K562 (cell line): Measurements from ENCODE around the gene TSPAN14. TPM values are rescaled to one million over a fixed set of nuclear protein-coding genes. Genes with fewer than 3 reads are reported as not detected.
A peak's percentile ranks its signal among the peaks of the same experiment; 100 is the strongest.

Experiments
- ATAC-seq: fragments of 200-7000 bp; cut with Tn5 transposase; 3 replicates; pipeline ENCODE4 v1.9.1; 2020; ENCODE audit warnings: moderate library complexity
- BruUV-seq: library from RNA; stranded (reverse); fragments of 400-500 nt; replicated peaks from 2 replicates; lab custom pipeline; 2021; lab: Mats Ljungman, UMichigan
- CTCF ChIA-PET: fragments of 300-600 bp; formaldehyde crosslinking; extraction: SDS; loops from one replicate; lab custom pipeline; 2021; ENCODE audit warnings: low intra/inter-chr PET ratio; lab: Yijun Ruan, JAX
- POLR2A ChIA-PET: fragments of 300-600, 350-650 bp; sonication (Branson Sonifier 250); formaldehyde crosslinking; extraction: SDS; loops from one replicate; lab custom pipeline; 2021; ENCODE audit warnings: antibody characterized with exemption, inconsistent platforms; lab: Yijun Ruan, JAX
- DNase-seq, 4 experiments: peaks; one replicate each; pipeline versions ENCODE4 v3.0.0 to v3.0.0-alpha.2; 2011 to 2018; ENCODE audit warnings: low spot score in 3 of 4, mixed read lengths in 3 of 4; ENCODE audit errors: extremely low read depth in 1 of 4
- FAIRE-seq: peaks from 2 replicates; lab custom pipeline; 2011; peaks lifted over from hg19 to GRCh38; lab: Jason Lieb, UNC
- H2AFZ ChIP-seq: 2 replicates; pipeline ENCODE4 v1.6.0; 2011; ENCODE audit warnings: low read depth, low read length, control low read depth, inconsistent platforms
- H3K27ac ChIP-seq: fragments of 200-600 bp; 3 replicates; pipeline ENCODE4 v1.8.0; 2011; ENCODE audit warnings: low read depth, mild to moderate bottlenecking, control low read depth, inconsistent platforms, low read length, moderate library complexity, mixed read lengths; ENCODE audit errors: extremely low read depth
- H3K27me3 ChIP-seq, 2 experiments: fragments of 300-600 bp in 1 of 2; 2 replicates in 1 of 2; 3 replicates in 1 of 2; pipeline versions ENCODE4 v1.6.0 to v1.8.0; 2011; ENCODE audit warnings: inconsistent platforms in 2 of 2, low read length in 2 of 2, mild to moderate bottlenecking in 1 of 2, mixed read lengths in 1 of 2, moderate library complexity in 1 of 2; ENCODE audit not compliant: control insufficient read depth in 2 of 2, insufficient read depth in 2 of 2
- H3K36me3 ChIP-seq: fragments of 300-600 bp; 3 replicates; pipeline ENCODE4 v1.8.0; 2011; ENCODE audit warnings: mild to moderate bottlenecking, low read length, inconsistent platforms; ENCODE audit not compliant: control insufficient read depth, insufficient read depth
- H3K4me1 ChIP-seq, 2 experiments: fragments of 200-600 bp in 1 of 2; replicated peaks in 1 of 2; 2 replicates in 1 of 2; 3 replicates in 1 of 2; pipeline versions ENCODE4 v1.5.1 to v1.8.0; 2011; ENCODE audit warnings: inconsistent platforms in 2 of 2, low read length in 2 of 2, mild to moderate bottlenecking in 1 of 2, mixed read lengths in 1 of 2, moderate library complexity in 1 of 2; ENCODE audit not compliant: control insufficient read depth in 2 of 2, insufficient read depth in 2 of 2
- H3K4me2 ChIP-seq: 2 replicates; pipeline ENCODE4 v1.6.1; 2011; ENCODE audit warnings: low read length, control low read depth, inconsistent platforms, mixed read lengths; ENCODE audit not compliant: insufficient read depth
- H3K4me3 ChIP-seq: fragments of 200-600 bp; sonication (generic), shearing (Covaris generic); 2 replicates; pipeline ENCODE4 v1.5.1; 2016; ENCODE audit warnings: control low read depth, inconsistent platforms
- H3K79me2 ChIP-seq: fragments of 200-600 bp; 3 replicates; pipeline ENCODE4 v1.8.0; 2011; ENCODE audit warnings: low read length, inconsistent platforms; ENCODE audit not compliant: control insufficient read depth, insufficient read depth
- H3K9ac ChIP-seq, 2 experiments: 2 replicates each; pipeline versions ENCODE4 v1.6.0 to v1.6.1; 2011; ENCODE audit warnings: low read depth in 2 of 2, low read length in 2 of 2, control low read depth in 1 of 2, inconsistent platforms in 1 of 2, mild to moderate bottlenecking in 1 of 2, mixed read lengths in 1 of 2; ENCODE audit not compliant: insufficient read depth in 1 of 2
- H3K9me1 ChIP-seq: one replicate; pipeline ENCODE4 v1.6.0; 2011; ENCODE audit warnings: inconsistent platforms, mild to moderate bottlenecking, low read length, moderate library complexity; ENCODE audit not compliant: control insufficient read depth, insufficient read depth
- H3K9me3 ChIP-seq: replicated peaks from 2 replicates; pipeline ENCODE4 v1.5.1; 2011; ENCODE audit warnings: low read depth, low read length, inconsistent platforms; ENCODE audit not compliant: control insufficient read depth, insufficient read depth
- H4K20me1 ChIP-seq: replicated peaks from 2 replicates; pipeline ENCODE4 v1.6.1; 2011; ENCODE audit warnings: low read length, inconsistent platforms, mixed read lengths; ENCODE audit not compliant: control insufficient read depth, insufficient read depth
- BACH1 ChIP-seq: fragments of 200-800 bp; sonication (Bioruptor generic); IDR thresholded peaks from 2 replicates; pipeline ENCODE4 v1.6.1; 2016; ENCODE audit warnings: missing genetic modification characterization, missing compliant biosample characterization
- BRD9 ChIP-seq: fragments of 450-650 bp; IDR thresholded peaks from 2 replicates; pipeline ENCODE4 v1.6.1; 2018; ENCODE audit warnings: low read depth; ENCODE audit not compliant: partially characterized antibody
- HDAC2 ChIP-seq: fragments of 450-650 bp; IDR thresholded peaks from 2 replicates; pipeline ENCODE4 v1.6.1; 2016; ENCODE audit warnings: mild to moderate bottlenecking
- IFI16 ChIP-seq: fragments of 250-450 bp; sonication (Bioruptor Pico); IDR thresholded peaks from 2 replicates; pipeline ENCODE4 v2.1.2; 2022; ENCODE audit warnings: mild to moderate bottlenecking, inconsistent platforms
- ILK ChIP-seq: fragments of 450-650 bp; IDR thresholded peaks from 2 replicates; pipeline ENCODE4 v1.6.1; 2016; ENCODE audit warnings: missing genetic modification characterization, low read depth, mild to moderate bottlenecking, missing compliant biosample characterization, moderate library complexity, borderline replicate concordance
- MCM7 ChIP-seq, 2 experiments: fragments of 450-650 bp; IDR thresholded peaks; 2 replicates each; pipeline ENCODE4 v1.6.1; 2016 to 2018
- RBM15 ChIP-seq: fragments of 200-400 bp; formaldehyde crosslinking; IDR thresholded peaks from 2 replicates; pipeline ENCODE4 v1.6.1; 2018; ENCODE audit warnings: mild to moderate bottlenecking, low read length, moderate library complexity; ENCODE audit not compliant: insufficient read depth
- SNAPC5 ChIP-seq: fragments of 250-450 bp; sonication (Bioruptor Pico); IDR thresholded peaks from 2 replicates; pipeline ENCODE4 v1.8.0; 2021; ENCODE audit warnings: moderate library complexity, mild to moderate bottlenecking, inconsistent platforms
- SP2 ChIP-seq: IDR thresholded peaks from 2 replicates; pipeline ENCODE4 v1.6.1; 2011; ENCODE audit warnings: mild to moderate bottlenecking, low read depth, low read length, moderate library complexity; ENCODE audit not compliant: poor library complexity, severe bottlenecking; ENCODE audit errors: extremely low read depth
- ZFPM2 ChIP-seq: fragments of 250-450 bp; sonication (Bioruptor Pico); IDR thresholded peaks from 2 replicates; pipeline ENCODE4 v1.5.1; 2022; ENCODE audit warnings: mild to moderate bottlenecking
- ZNF175 ChIP-seq: fragments of 200-800 bp; sonication (Bioruptor generic); IDR thresholded peaks from 2 replicates; pipeline ENCODE4 v1.6.1; 2016; ENCODE audit warnings: low read depth, mild to moderate bottlenecking, missing genetic modification characterization, missing compliant biosample characterization
- ZNF324 ChIP-seq: fragments of 250-450 bp; sonication (Bioruptor Pico); IDR thresholded peaks from 2 replicates; pipeline ENCODE4 v1.4.0; 2020; ENCODE audit warnings: mild to moderate bottlenecking
- ZNF655 ChIP-seq: fragments of 250-450 bp; sonication (Bioruptor Pico); IDR thresholded peaks from 2 replicates; pipeline ENCODE4 v1.5.0; 2021
- ZNF695 ChIP-seq: fragments of 450-650 bp; formaldehyde crosslinking; IDR thresholded peaks from 2 replicates; pipeline ENCODE4 v1.4.0; 2020; ENCODE audit warnings: mild to moderate bottlenecking, moderate library complexity
- ZNF77 ChIP-seq: fragments of 250-450 bp; sonication (Bioruptor Pico); IDR thresholded peaks from 2 replicates; pipeline ENCODE4 v1.5.0; 2020
- WGBS: fragments of 100-300 bp; shearing (Covaris generic); methylation state at CpG from one replicate; pipeline ENCODE4 v1.1.6; 2016; ENCODE audit warnings: low coverage, mixed read lengths; ENCODE audit not compliant: insufficient coverage; ENCODE audit errors: missing lambda C conversion rate; 5-methylcytosine and 5-hydroxymethylcytosine counted together
- in situ Hi-C: fragments of 300-500 bp; cut with MboI; formaldehyde crosslinking; loops from 4 replicates; pipeline ENCODE4 v1.15.0; 2018; ENCODE audit warnings: inconsistent platforms, mixed read lengths
- intact Hi-C: fragments of 100-400 bp; cut with micrococcal nuclease; formaldehyde crosslinking; loops from 2 replicates; pipeline ENCODE4 v1.14.2; 2022
- polyA plus RNA-seq, 8 experiments: library from polyadenylated mRNA; depleted of rRNA in 4 of 8; stranded (reverse) in 5 of 8; unstranded in 3 of 8; fragments of >200 nt; fragmentation: Nextera tagmentation in 2 of 8; fragmentation: Illumina TruSeq in 1 of 8; extraction: Ambion mirVana in 2 of 8; extraction: Trizol in 1 of 8; gene quantifications; 2 replicates each; pipeline versions ENCODE4 v1.2.1 to v1.2.3, GENCODE V29; 2011 to 2014; ENCODE audit warnings: inconsistent platforms in 1 of 8, missing spikeins in 1 of 8
- total RNA-seq, 7 experiments: library from RNA; depleted of rRNA in 6 of 7; stranded (reverse); fragments of >200 nt in 6 of 7; fragmentation: Illumina TruSeq in 2 of 7; extraction: Trizol in 2 of 7; gene quantifications; 2 replicates each; pipeline versions ENCODE4 v1.2.1 to v1.2.3, GENCODE V29; 2011 to 2021; ENCODE audit warnings: low replicate concordance in 1 of 7
- TF ChIP-seq, protein P1 (sequence below): fragments of 450-650 bp; IDR thresholded peaks from 2 replicates; pipeline ENCODE4 v1.6.1; 2016; ENCODE audit warnings: missing biosample characterization, missing genetic modification characterization

The TSPAN14 gene
- total and polyA plus RNA-seq, 9 of the 15 experiments (the other 6 are each of a cell fraction or from before 2014, with no cell fraction given), result 5.8 to 92.9 (median 23.3) TPM

DNA sequence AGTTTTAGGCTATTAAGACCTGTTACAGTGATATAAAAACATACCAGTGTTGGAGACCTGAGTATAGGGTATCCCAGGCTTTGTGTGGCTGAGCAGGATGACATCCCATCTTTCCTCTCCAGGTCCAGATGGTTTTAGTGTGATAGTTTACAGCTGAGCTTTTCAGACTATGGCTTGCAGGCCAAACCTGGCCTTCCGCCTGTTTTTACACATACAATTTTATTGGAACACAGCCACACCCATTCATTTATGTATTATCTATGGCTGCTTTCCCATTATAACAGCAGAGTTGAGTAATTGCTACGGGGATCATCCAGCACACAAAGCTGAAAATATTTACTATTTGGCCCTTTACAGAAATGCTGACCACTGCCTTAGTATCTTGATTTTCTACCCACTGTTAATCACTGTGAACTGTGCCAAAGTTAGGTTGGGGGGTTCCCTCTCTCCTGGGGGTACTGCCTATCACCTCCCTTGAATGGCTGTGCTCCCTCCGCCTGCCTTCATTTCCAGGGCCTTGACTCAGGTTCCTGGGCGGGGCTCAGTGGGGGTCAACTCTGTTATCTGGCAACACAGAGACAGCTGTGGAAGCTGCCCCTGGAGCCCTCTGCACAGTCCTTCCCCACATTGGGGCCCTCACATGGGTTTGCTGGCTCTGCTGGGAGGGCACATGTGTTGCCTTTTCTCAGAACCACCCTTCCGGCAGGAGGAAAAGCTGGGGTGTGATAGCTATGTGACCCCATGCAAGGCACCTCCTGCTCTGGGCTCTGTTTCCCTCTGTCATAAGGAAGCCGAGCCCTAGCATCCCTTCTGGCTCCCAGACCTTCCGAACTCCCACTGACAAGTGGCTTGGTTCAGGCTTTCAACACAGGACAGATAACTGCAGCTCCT, 43.3 kb downstream of the TSPAN14 start:
- ATAC-seq (peak; percentile 89), DNase-seq (peak; percentile 92 to 99 (median 94)), FAIRE-seq (peak; percentile 95)
- Histone ChIP-seq H3K9me3 (peaks cover 21% of the 10 kb centered on the region), H3K79me2 (peaks cover 94% of the 10 kb centered on the region), H2AFZ (peak overlapping the region; percentile 39), H3K27me3 (no peaks in the 10 kb centered on the region), H3K36me3 (peaks cover 74% of the 10 kb centered on the region), H3K27ac (peak overlapping the region; percentile 90), H3K9me1 (no peaks in the 10 kb centered on the region), H3K9ac (peak overlapping the region; percentile 52 to 85), H3K4me2 (peak overlapping the region; percentile 75), H3K4me1 (peaks cover 55 to 63% of the 10 kb centered on the region in 2 experiments), H3K4me3 (no peak overlapping the region; the same call in 1 of the 2 replicates), H4K20me1 (no peaks in the 10 kb centered on the region)
- intact Hi-C loops (loop anchor here (2.0 kb wide), 1 partner anchor 39 kb away; no protein-coding TSS in a partner anchor), in situ Hi-C loops (no loop called here)
- CTCF ChIA-PET, result no interaction called here
- POLR2A ChIA-PET, result interaction anchor here (0.5 to 2.1 kb wide), 10 partner anchors 9 to 295 kb away, joined by 3 to 12 read pairs (median 4); no protein-coding TSS in a partner anchor
- BruUV-seq, result no TSS peak
- 0% methylated on average over 7 of the region's 7 CpGs for WGBS
- TF ChIP-seq ZNF655 (no peak), SP2 (no peak), IFI16 (CRISPR knock-in tag) (no peak), BACH1 (tag) (no peak), BRD9 (peak; percentile 21), SNAPC5 (CRISPR knock-in tag) (no peak), ZNF77 (CRISPR knock-in tag) (no peak), ZFPM2 (CRISPR knock-in tag) (no peak), ZNF695 (no peak), MCM7 (IDR thresholded peaks at IDR 0.05) (no peak), HDAC2 (peak; percentile 79; the same call in 1 of the 2 replicates), ILK (tag) (no peak), ZNF175 (no peak), RBM15 (no peak), ZNF324 (CRISPR knock-in tag) (0 out of 2 replicates have a peak, but pooled peaks have one; percentile 30)
- TF ChIP-seq, protein P1, sequence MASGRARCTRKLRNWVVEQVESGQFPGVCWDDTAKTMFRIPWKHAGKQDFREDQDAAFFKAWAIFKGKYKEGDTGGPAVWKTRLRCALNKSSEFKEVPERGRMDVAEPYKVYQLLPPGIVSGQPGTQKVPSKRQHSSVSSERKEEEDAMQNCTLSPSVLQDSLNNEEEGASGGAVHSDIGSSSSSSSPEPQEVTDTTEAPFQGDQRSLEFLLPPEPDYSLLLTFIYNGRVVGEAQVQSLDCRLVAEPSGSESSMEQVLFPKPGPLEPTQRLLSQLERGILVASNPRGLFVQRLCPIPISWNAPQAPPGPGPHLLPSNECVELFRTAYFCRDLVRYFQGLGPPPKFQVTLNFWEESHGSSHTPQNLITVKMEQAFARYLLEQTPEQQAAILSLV (tag), result no peak
